ENCODE data around the gene TNFRSF4.
A peak's percentile ranks its signal among the peaks of the same experiment; 100 is the strongest.

- TF ChIP-seq CTCF (IDR thresholded peaks at IDR 0.05) (peak in 2 of 6 experiments; percentile 8 to 20), POLR2A (IDR thresholded peaks at IDR 0.05) (no peak)
Observed at GRCh38 chr1:1230656-1231399, 16.9 kb upstream of the TNFRSF4 start.

Data from upper lobe of left lung (tissue), 4 donors.